HepG2 (cell line): Measurements from ENCODE around the gene LTB4R.

Experiments
- EP300 ChIP-seq, 3 experiments: sonication (generic) in 1 of 3; formaldehyde crosslinking in 1 of 3; IDR thresholded peaks; 2 replicates each; pipeline versions ENCODE4 v1.5.1 to v1.6.1; 2011 to 2020; ENCODE audit warnings: low read depth in 2 of 3, low read length in 2 of 3, borderline replicate concordance in 1 of 3, improper control_type of control experiment in 1 of 3, mild to moderate bottlenecking in 1 of 3, missing genetic modification reagents in 1 of 3, moderate library complexity in 1 of 3
- ETV5 ChIP-seq: IDR thresholded peaks from 2 replicates; pipeline ENCODE4 v1.6.1; 2018; ENCODE audit warnings: missing biosample characterization, missing genetic modification reagents, inconsistent platforms, borderline replicate concordance
- FOXM1 ChIP-seq: sonication (generic); formaldehyde crosslinking; IDR thresholded peaks from 2 replicates; pipeline ENCODE4 v1.5.0; 2020; ENCODE audit warnings: missing genetic modification reagents
- HNRNPUL1 ChIP-seq: fragments of 200-400 bp; formaldehyde crosslinking; IDR thresholded peaks from 2 replicates; pipeline ENCODE4 v1.6.1; 2017; ENCODE audit warnings: low read depth, mild to moderate bottlenecking, low read length, moderate library complexity
- MAFF ChIP-seq: IDR thresholded peaks from 2 replicates; pipeline ENCODE4 v1.6.1; 2011; ENCODE audit warnings: low read depth, low read length, improper control_type of control experiment
- NPAS2 ChIP-seq: sonication (generic); formaldehyde crosslinking; IDR thresholded peaks from 2 replicates; pipeline ENCODE4 v1.8.0; 2022; ENCODE audit warnings: mild to moderate bottlenecking, missing genetic modification reagents, borderline replicate concordance
- SMARCE1 ChIP-seq: fragments of 450-650 bp; IDR thresholded peaks from 2 replicates; pipeline ENCODE4 v1.6.1; 2017; ENCODE audit warnings: borderline replicate concordance
- XRCC5 ChIP-seq: fragments of 200-400 bp; formaldehyde crosslinking; optimal IDR thresholded peaks from 2 replicates; pipeline ENCODE3; 2017; ENCODE audit warnings: mild to moderate bottlenecking, low read length
- ZBTB7A ChIP-seq: sonication (generic); formaldehyde crosslinking; IDR thresholded peaks from 2 replicates; pipeline ENCODE4 v1.8.0; 2022; ENCODE audit warnings: mild to moderate bottlenecking, missing genetic modification reagents
- ZKSCAN5 ChIP-seq: sonication (generic); formaldehyde crosslinking; IDR thresholded peaks from 2 replicates; pipeline ENCODE4 v1.5.1; 2020; ENCODE audit warnings: mild to moderate bottlenecking, missing genetic modification reagents
- ZNF121 ChIP-seq: sonication (generic); formaldehyde crosslinking; IDR thresholded peaks from 2 replicates; pipeline ENCODE4 v1.5.0; 2020; ENCODE audit warnings: mild to moderate bottlenecking, missing genetic modification reagents
- ZNF224 ChIP-seq: sonication (generic); formaldehyde crosslinking; IDR thresholded peaks from 2 replicates; pipeline ENCODE4 v1.5.0; 2020; ENCODE audit warnings: mild to moderate bottlenecking, missing genetic modification reagents
- ZNF263 ChIP-seq: sonication (generic); formaldehyde crosslinking; IDR thresholded peaks from 2 replicates; pipeline ENCODE4 v1.4.0; 2020; ENCODE audit warnings: missing genetic modification reagents
- ZNF749 ChIP-seq: sonication (generic); formaldehyde crosslinking; IDR thresholded peaks from 2 replicates; pipeline ENCODE4 v1.8.0; 2022; ENCODE audit warnings: mild to moderate bottlenecking, missing genetic modification reagents, moderate library complexity, borderline replicate concordance

DNA sequence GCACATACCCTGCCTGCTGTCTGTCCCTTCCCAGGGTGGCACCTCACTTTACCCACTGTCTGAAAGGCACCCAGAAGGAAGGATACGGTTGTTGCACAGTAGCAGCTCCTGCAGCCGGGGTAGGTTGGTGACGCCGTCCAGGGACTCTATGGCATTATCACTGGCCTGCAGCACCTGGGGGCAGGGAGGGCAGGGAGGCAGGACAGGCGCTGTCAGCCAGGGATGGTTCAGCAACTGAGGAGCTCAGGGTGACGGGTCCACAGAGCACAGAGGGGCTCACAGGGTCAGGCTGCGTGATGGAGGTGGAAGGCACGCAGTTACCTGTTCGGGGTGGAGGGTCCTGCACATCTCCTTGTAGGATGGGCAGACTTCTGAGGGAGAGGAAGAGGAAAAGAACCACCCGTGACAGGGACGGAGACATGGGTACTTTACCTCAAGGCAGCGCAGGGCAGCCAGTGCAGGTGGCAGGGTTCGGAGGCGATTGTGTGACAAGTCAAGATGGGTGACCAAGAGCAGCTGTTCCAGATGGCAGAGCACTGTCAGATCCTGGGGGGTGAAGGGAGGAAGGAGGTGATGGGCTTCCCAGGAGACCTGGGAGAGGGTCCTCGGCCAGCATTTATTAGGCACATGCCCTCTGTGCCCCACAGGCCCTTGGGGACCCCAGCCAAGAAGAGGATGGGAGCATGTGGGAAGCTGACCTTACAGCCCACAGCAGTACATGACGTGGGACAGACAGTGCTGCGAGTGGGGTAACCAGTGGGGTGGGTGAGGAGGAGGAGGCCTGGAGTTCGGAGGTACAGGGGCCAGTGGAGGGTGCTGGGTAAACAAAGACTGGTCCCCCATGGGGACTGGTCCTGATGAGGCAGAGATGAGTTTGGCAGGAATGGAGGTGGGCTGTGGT is 44.7 kb upstream of the LTB4R start:
- TF ChIP-seq ZNF749 (CRISPR knock-in tag) (no peak), ZNF121 (no peak), ETV5 (CRISPR knock-in tag) (no peak), NPAS2 (CRISPR knock-in tag) (no peak), SMARCE1 (no peak), ZBTB7A (no peak), XRCC5 (no peak), MAFF (no peak), FOXM1 (CRISPR knock-in tag) (no peak), ZNF263 (CRISPR knock-in tag) (no peak), ZNF224 (no peak), ZKSCAN5 (no peak), EP300 (IDR thresholded peaks at IDR 0.05; ENCODE audit: low read depth in 2 of 2, low read length in 2 of 2) (no peak), EP300 (CRISPR knock-in tag; IDR thresholded peaks at IDR 0.05; ENCODE audit: borderline replicate concordance) (no peak), HNRNPUL1 (no peak)
